HepG2 (cell line): ENCODE data around the gene HSPA1B. TPM values are rescaled to one million over a fixed set of nuclear protein-coding genes. Genes with fewer than 3 reads are reported as not detected.

Experiments
- ADNP ChIP-seq: sonication (generic); formaldehyde crosslinking; IDR thresholded peaks from 2 replicates; pipeline ENCODE4 v1.4.0; 2020; ENCODE audit warnings: missing genetic modification reagents
- ARID2 ChIP-seq: sonication (generic); formaldehyde crosslinking; IDR thresholded peaks from 2 replicates; pipeline ENCODE4 v1.8.1; 2022; ENCODE audit warnings: mild to moderate bottlenecking, missing genetic modification reagents, borderline replicate concordance
- CEBPG ChIP-seq: IDR thresholded peaks from 2 replicates; pipeline ENCODE4 v1.6.1; 2016
- HNRNPUL1 ChIP-seq: fragments of 200-400 bp; formaldehyde crosslinking; IDR thresholded peaks from 2 replicates; pipeline ENCODE4 v1.6.1; 2017; ENCODE audit warnings: low read depth, mild to moderate bottlenecking, low read length, moderate library complexity
- MIER2 ChIP-seq: IDR thresholded peaks from 2 replicates; pipeline ENCODE4 v1.6.1; 2016; ENCODE audit warnings: missing biosample characterization, missing genetic modification reagents
- MXI1 ChIP-seq: IDR thresholded peaks from 3 replicates; pipeline ENCODE4 v1.6.1; 2012; ENCODE audit warnings: low read depth, low read length, inconsistent platforms, borderline replicate concordance
- MYNN ChIP-seq: sonication (generic); formaldehyde crosslinking; IDR thresholded peaks from 2 replicates; pipeline ENCODE4 v1.4.0; 2020; ENCODE audit warnings: mild to moderate bottlenecking, low read depth, missing genetic modification reagents
- MYPOP ChIP-seq: sonication (generic); formaldehyde crosslinking; IDR thresholded peaks from 2 replicates; pipeline ENCODE4 v1.8.1; 2023; ENCODE audit warnings: mild to moderate bottlenecking, moderate library complexity, missing genetic modification reagents
- RNF2 ChIP-seq: fragments of 450-650 bp; conservative IDR thresholded peaks from 2 replicates; pipeline ENCODE4 v1.6.1; 2016; ENCODE audit warnings: low read depth
- SATB2 ChIP-seq: sonication (generic); formaldehyde crosslinking; IDR thresholded peaks from 2 replicates; pipeline ENCODE4 v1.5.0; 2020; ENCODE audit warnings: missing genetic modification reagents
- SMARCC2 ChIP-seq: fragments of 450-650 bp; IDR thresholded peaks from 2 replicates; pipeline ENCODE4 v1.6.1; 2017; ENCODE audit warnings: antibody characterized with exemption, mild to moderate bottlenecking
- TRAFD1 ChIP-seq: sonication (generic); formaldehyde crosslinking; IDR thresholded peaks from 2 replicates; pipeline ENCODE4 v1.5.1; 2020; ENCODE audit warnings: missing genetic modification reagents, mild to moderate bottlenecking, borderline replicate concordance
- WIZ ChIP-seq: sonication (generic); formaldehyde crosslinking; IDR thresholded peaks from 2 replicates; pipeline ENCODE4 v1.5.1; 2020; ENCODE audit warnings: mild to moderate bottlenecking, missing genetic modification reagents
- ZBTB49 ChIP-seq: sonication (generic); formaldehyde crosslinking; IDR thresholded peaks from 2 replicates; pipeline ENCODE4 v1.4.0; 2020; ENCODE audit warnings: missing genetic modification reagents, borderline replicate concordance
- ZNF160 ChIP-seq: sonication (generic); formaldehyde crosslinking; IDR thresholded peaks from 2 replicates; pipeline ENCODE4 v1.8.0; 2022; ENCODE audit warnings: mild to moderate bottlenecking, inconsistent platforms, missing genetic modification reagents
- ZNF44 ChIP-seq: sonication (generic); formaldehyde crosslinking; IDR thresholded peaks from 2 replicates; pipeline ENCODE4 v1.5.1; 2020; ENCODE audit warnings: mild to moderate bottlenecking, missing genetic modification reagents
- ZNF512 ChIP-seq: sonication (generic); formaldehyde crosslinking; IDR thresholded peaks from 2 replicates; pipeline ENCODE4 v1.4.0; 2020; ENCODE audit warnings: mild to moderate bottlenecking, missing genetic modification reagents
- ZNF576 ChIP-seq: sonication (generic); formaldehyde crosslinking; IDR thresholded peaks from 2 replicates; pipeline ENCODE4 v1.4.0; 2020; ENCODE audit warnings: mild to moderate bottlenecking, missing genetic modification reagents
- ZNF777 ChIP-seq: sonication (generic); formaldehyde crosslinking; IDR thresholded peaks from 2 replicates; pipeline ENCODE4 v1.4.0; 2020; ENCODE audit warnings: missing genetic modification reagents
- ZNF782 ChIP-seq: sonication (generic); formaldehyde crosslinking; IDR thresholded peaks from 2 replicates; pipeline ENCODE4 v1.4.0; 2020; ENCODE audit warnings: missing genetic modification reagents, mild to moderate bottlenecking, borderline replicate concordance
- ZSCAN29 ChIP-seq: sonication (generic); formaldehyde crosslinking; conservative IDR thresholded peaks from 2 replicates; pipeline ENCODE4 v1.4.0; 2020; ENCODE audit warnings: mild to moderate bottlenecking, missing genetic modification reagents
- polyA plus RNA-seq, 8 experiments: library from polyadenylated mRNA; depleted of rRNA in 3 of 8; stranded (reverse) in 7 of 8; unstranded in 1 of 8; fragments of >200 nt; fragmentation: Illumina TruSeq in 4 of 8; extraction: Trizol in 4 of 8; gene quantifications; 2 replicates each; pipeline versions ENCODE4 v1.2.1 to v1.2.3, GENCODE V29; 2011 to 2016; ENCODE audit warnings: low read depth in 4 of 8, missing spikeins in 1 of 8, mixed read lengths in 1 of 8; ENCODE audit not compliant: insufficient read depth in 1 of 8
- total RNA-seq, 5 experiments: library from RNA; depleted of rRNA; stranded (reverse); fragments of >200 nt; fragmentation: Illumina TruSeq; extraction: Trizol; gene quantifications; 2 replicates each; pipeline ENCODE4 v1.2.3, GENCODE V29; 2016; ENCODE audit warnings: low read depth in 1 of 5

Gene HSPA1B
- total and polyA plus RNA-seq, 2 of the 13 experiments (the other 11 are each of a cell fraction or from before 2014, with no cell fraction given): 26.0 to 186 TPM

- peak; percentile 61; the same call in 1 of the 2 replicates for TF ChIP-seq MYPOP (CRISPR knock-in tag)
- TF ChIP-seq MIER2 (CRISPR knock-in tag): peak; percentile 62; the same call in 1 of the 2 replicates
- peak; percentile 69; the same call in 1 of the 2 replicates for TF ChIP-seq ZNF160 (CRISPR knock-in tag)
- TF ChIP-seq MYNN (CRISPR knock-in tag): no peak
- TF ChIP-seq RNF2: no peak
- no peak for TF ChIP-seq ZNF777 (CRISPR knock-in tag)
- no peak for TF ChIP-seq ZNF576
- TF ChIP-seq SMARCC2: no peak
- TF ChIP-seq ZNF512 (CRISPR knock-in tag): no peak
- TF ChIP-seq ZNF782 (CRISPR knock-in tag): no peak
- TF ChIP-seq MXI1: peak; percentile 47; the same call in 1 of the 3 replicates
- no peak for TF ChIP-seq ZNF44 (CRISPR knock-in tag)
- TF ChIP-seq HNRNPUL1: no peak
- TF ChIP-seq ADNP: no peak
- peak; percentile 82; the same call in 1 of the 2 replicates for TF ChIP-seq WIZ (CRISPR knock-in tag)
- TF ChIP-seq ZBTB49 (CRISPR knock-in tag): no peak
- TF ChIP-seq ZSCAN29: peak; percentile 69
- no peak for TF ChIP-seq SATB2 (CRISPR knock-in tag)
- no peak; the same call in none of the 2 replicates for TF ChIP-seq CEBPG (CRISPR knock-in tag)
- TF ChIP-seq TRAFD1 (CRISPR knock-in tag): no peak; the same call in 1 of the 2 replicates
- TF ChIP-seq ARID2 (CRISPR knock-in tag): peak; percentile 38; the same call in 1 of the 2 replicates
These were observed 37.9 kb downstream of the HSPA1B start (continued) for GRCh38 chr6:31865205-31866118.
